ENCODE results near the gene SPOCK3.
"Not testable (repeated sequence)": the region's sequence is repeated elsewhere in the genome, so short reads cannot be mapped to it uniquely, and the experiment has no call there.

Gene SPOCK3

GRCh38 chr4:166823126-166823525, 411.2 kb downstream of the SPOCK3 start:
- no peak for DNase-seq (ENCODE audit: low read depth)

GRCh38 chr4:166822386-166822785, 411.9 kb downstream of the SPOCK3 start:
- DNase-seq (ENCODE audit: low read depth) = no peak

- no peak for DNase-seq (ENCODE audit: low read depth)
Observed at GRCh38 chr4:166816890-166817289, 417.4 kb downstream of the SPOCK3 start.

- no peak for DNase-seq (ENCODE audit: low read depth)
Observed at GRCh38 chr4:166808380-166808779, 425.9 kb downstream of the SPOCK3 start.

- no peak for DNase-seq (ENCODE audit: low read depth)
Observed at GRCh38 chr4:166802346-166802745, 431.9 kb downstream of the SPOCK3 start.

- DNase-seq (ENCODE audit: low read depth) = no peak
Observed at GRCh38 chr4:166798126-166798525, 436.2 kb downstream of the SPOCK3 start.

- no peak for DNase-seq (ENCODE audit: low read depth)
Observed at GRCh38 chr4:166777760-166778159, 456.5 kb downstream of the SPOCK3 start.

- DNase-seq (ENCODE audit: low read depth) = no peak
Observed at GRCh38 chr4:166763018-166763417, 471.3 kb downstream of the SPOCK3 start.

GRCh38 chr4:166741742-166742141, 492.6 kb downstream of the SPOCK3 start:
- no peak for DNase-seq (ENCODE audit: low read depth)

GRCh38 chr4:166739215-166739614, 495.1 kb downstream of the SPOCK3 start:
- DNase-seq (ENCODE audit: low read depth) = not testable (repeated sequence)

GRCh38 chr4:166737430-166737829, 496.9 kb downstream of the SPOCK3 start:
- no peak for DNase-seq (ENCODE audit: low read depth)

- DNase-seq (ENCODE audit: low read depth) = no peak
Observed at GRCh38 chr4:166735553-166735952, 498.7 kb downstream of the SPOCK3 start.

GRCh38 chr4:166734797-166735196, 499.5 kb downstream of the SPOCK3 start:
- no peak for DNase-seq (ENCODE audit: low read depth)

- no peak for DNase-seq (ENCODE audit: low read depth)
Observed at GRCh38 chr4:166733686-166734085, 500.6 kb downstream of the SPOCK3 start.

- no peak for DNase-seq (ENCODE audit: low read depth)
Observed at GRCh38 chr4:166726832-166727231, 507.5 kb downstream of the SPOCK3 start.

- DNase-seq (ENCODE audit: low read depth) = no peak
Observed at GRCh38 chr4:166724369-166724768, 509.9 kb downstream of the SPOCK3 start.

GRCh38 chr4:166723532-166724140, 510.7 kb downstream of the SPOCK3 start:
- no peak for DNase-seq (ENCODE audit: low read depth)

- DNase-seq (ENCODE audit: low read depth) = not testable (repeated sequence)
Observed at GRCh38 chr4:166715748-166716713, 518.3 kb downstream of the SPOCK3 start.

- no peak for DNase-seq (ENCODE audit: low read depth)
Observed at GRCh38 chr4:166700592-166700991, 533.7 kb downstream of the SPOCK3 start.

- no peak for DNase-seq (ENCODE audit: low read depth)
Observed at GRCh38 chr4:166688835-166689234, 545.5 kb downstream of the SPOCK3 start.

GRCh38 chr4:166687828-166688227, 546.5 kb downstream of the SPOCK3 start:
- no peak for DNase-seq (ENCODE audit: low read depth)
